Glomerular endothelial cell (primary cell): ENCODE data around the gene LRMDA. TPM values are rescaled to one million over a fixed set of nuclear protein-coding genes. Genes with fewer than 3 reads are reported as not detected.
"Not testable (repeated sequence)": the region's sequence is repeated elsewhere in the genome, so short reads cannot be mapped to it uniquely, and the experiment has no call there.

Source experiments
- DNase-seq: peaks from one replicate; pipeline ENCODE4 v3.0.0-alpha.2; 2011; ENCODE audit warnings: low read depth, low spot score; ENCODE audit errors: extremely low read depth
- total RNA-seq: library from RNA; depleted of rRNA; stranded (reverse); fragments of >200 nt; gene quantifications from 2 replicates; pipeline ENCODE4 v1.2.3, GENCODE V29; 2015

The LRMDA gene
- total RNA-seq, 1 donor from 2014 or later = 25.7 TPM

DNA sequence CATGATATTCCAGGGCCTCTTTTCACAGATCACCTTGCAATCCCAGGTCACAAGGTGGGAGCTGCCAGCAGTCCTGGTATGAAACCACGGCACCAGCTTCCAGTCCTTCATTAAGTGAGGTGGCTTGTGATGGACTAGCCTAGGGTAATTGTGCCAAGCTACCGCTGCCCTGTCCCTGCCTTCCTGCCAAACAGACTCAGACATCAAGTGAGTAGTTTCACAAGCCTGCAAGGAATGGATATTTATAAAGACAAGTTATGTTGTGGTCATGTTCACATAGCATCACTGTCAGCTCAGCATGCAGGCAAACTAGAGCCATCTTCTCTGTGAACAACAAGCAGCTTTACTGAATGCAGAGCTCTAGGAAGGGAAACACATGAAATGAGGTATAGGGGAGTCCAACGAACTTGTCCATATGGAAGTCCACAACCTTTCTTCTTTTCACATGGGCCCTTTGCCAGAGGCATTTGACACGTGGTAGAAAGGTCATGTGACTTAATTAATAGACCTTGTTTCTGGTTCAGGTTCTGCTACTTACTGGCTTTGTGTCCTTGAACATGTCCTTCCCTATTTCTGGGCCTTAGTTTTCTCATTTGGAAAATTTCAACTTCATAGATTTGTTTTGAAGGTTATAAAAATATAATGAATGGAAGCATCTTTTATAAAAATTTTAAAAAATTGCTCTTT is 1145.0 kb downstream of the LRMDA start:
- no peak for DNase-seq

GRCh38 chr10:76577455-76577854 is 1146.0 kb downstream of the LRMDA start:
- no peak for DNase-seq

GRCh38 chr10:76581506-76582256 is 1150.3 kb downstream of the LRMDA start:
- DNase-seq = no peak

DNA sequence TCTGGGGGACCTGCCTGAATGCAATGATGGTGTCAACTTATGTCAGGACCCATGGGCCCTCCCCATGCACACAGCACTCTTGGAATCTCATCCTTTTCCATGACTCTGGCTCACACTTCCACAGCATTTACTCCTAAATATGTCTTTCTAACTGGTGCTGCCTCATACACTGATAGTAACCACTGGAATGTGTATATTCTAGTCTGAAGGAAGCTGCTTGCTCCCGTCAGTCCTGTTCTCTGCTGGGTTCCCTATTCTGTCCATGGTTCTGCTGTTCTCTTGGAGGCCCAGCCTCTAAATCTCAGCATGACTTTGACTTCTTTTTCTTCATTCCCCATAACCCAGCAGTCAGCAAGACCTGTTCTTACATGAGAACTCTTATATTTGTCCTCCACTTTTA is 1151.1 kb downstream of the LRMDA start:
- DNase-seq = no peak

DNA sequence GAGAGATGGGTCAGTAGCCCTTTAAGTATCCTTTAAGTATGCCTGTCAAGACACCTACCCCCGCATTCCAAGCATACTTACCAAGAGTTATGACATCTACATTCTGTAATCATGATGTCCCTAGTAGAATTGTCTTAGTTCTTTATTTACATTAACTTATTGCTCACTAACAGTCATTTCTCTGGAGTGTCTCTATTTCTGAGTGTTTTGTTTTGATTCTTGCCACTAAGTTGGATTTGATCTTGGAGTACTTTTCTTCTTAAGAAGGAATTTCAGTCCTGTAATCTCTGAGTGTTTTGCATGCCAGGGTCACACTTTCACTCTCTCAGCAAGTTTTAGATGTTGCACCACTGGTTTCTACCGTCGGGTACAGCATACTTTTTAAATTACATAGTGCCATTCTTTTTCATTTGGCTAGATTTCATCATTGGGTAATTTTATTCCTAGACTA is 1152.3 kb downstream of the LRMDA start:
- no peak for DNase-seq

DNA sequence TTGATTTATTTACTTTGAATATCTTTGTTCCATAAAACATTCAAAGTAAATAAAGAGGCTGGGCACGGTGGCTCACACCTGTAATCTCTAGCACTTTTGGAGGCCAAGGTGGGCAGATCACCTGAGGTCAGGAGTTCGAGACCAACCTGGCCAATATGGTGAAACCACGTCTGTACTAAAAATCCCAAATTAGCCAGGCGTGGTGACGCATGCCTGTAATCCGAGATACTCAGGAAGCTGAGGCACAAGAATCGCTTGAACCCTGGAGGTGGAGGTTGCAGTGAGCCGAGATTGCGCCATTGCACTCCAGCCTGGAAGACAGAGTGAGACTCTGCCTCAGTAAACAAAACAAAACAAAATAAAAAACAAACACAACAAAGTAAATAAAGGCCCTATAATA is 1153.0 kb downstream of the LRMDA start:
- not testable (repeated sequence) for DNase-seq

Other genes starting within 250 kb of the LRMDA start
- 143 and 179 TPM in 2 replicates for gene VDAC2, start 220.8 kb upstream of the LRMDA start, total RNA-seq
- gene COMTD1, start 195.7 kb upstream of the LRMDA start, total RNA-seq = 20.8 and 22.8 TPM in 2 replicates
- 12.4 and 14.8 TPM in 2 replicates for gene ZNF503, start 29.9 kb upstream of the LRMDA start, total RNA-seq